ENCODE data around the gene ABCB6.
"Not testable (repeated sequence)": the region's sequence is repeated elsewhere in the genome, so short reads cannot be mapped to it uniquely, and the experiment has no call there.

ABCB6 gene
- long read RNA-seq, donor 1, partial matches to known transcripts: 0 of 4 reads
- long read RNA-seq, donor 1, other reads (novel, unspliced or antisense): 0 of 4 reads
- long read RNA-seq, donor 2, partial matches to known transcripts: 0 of 4 reads
- long read RNA-seq, donor 2, other reads (novel, unspliced or antisense): 0 of 4 reads
- long read RNA-seq, donor 3, partial matches to known transcripts: 0 of 2 reads
- long read RNA-seq, donor 3, other reads (novel, unspliced or antisense): 0 of 2 reads
- long read RNA-seq, donor 4, partial matches to known transcripts: 0 of 6 reads
- long read RNA-seq, donor 4, other reads (novel, unspliced or antisense): 0 of 6 reads
- long read RNA-seq, donor 5, partial matches to known transcripts: 0 of 5 reads
- long read RNA-seq, donor 5, other reads (novel, unspliced or antisense): 0 of 5 reads
- long read RNA-seq, donor 6, partial matches to known transcripts: 0 of 3 reads
- long read RNA-seq, donor 6, other reads (novel, unspliced or antisense): 0 of 3 reads
- long read RNA-seq, donor 7, partial matches to known transcripts: 0 of 6 reads
- long read RNA-seq, donor 7, other reads (novel, unspliced or antisense): 0 of 6 reads
- long read RNA-seq, donor 8, transcript ABCB6-201 (19 exons, 3,045 nt): major isoform, 7 of 8 reads
- long read RNA-seq, donor 8, partial matches to known transcripts: 0 of 8 reads
- long read RNA-seq, donor 8, other reads (novel, unspliced or antisense): 0 of 8 reads

DNA sequence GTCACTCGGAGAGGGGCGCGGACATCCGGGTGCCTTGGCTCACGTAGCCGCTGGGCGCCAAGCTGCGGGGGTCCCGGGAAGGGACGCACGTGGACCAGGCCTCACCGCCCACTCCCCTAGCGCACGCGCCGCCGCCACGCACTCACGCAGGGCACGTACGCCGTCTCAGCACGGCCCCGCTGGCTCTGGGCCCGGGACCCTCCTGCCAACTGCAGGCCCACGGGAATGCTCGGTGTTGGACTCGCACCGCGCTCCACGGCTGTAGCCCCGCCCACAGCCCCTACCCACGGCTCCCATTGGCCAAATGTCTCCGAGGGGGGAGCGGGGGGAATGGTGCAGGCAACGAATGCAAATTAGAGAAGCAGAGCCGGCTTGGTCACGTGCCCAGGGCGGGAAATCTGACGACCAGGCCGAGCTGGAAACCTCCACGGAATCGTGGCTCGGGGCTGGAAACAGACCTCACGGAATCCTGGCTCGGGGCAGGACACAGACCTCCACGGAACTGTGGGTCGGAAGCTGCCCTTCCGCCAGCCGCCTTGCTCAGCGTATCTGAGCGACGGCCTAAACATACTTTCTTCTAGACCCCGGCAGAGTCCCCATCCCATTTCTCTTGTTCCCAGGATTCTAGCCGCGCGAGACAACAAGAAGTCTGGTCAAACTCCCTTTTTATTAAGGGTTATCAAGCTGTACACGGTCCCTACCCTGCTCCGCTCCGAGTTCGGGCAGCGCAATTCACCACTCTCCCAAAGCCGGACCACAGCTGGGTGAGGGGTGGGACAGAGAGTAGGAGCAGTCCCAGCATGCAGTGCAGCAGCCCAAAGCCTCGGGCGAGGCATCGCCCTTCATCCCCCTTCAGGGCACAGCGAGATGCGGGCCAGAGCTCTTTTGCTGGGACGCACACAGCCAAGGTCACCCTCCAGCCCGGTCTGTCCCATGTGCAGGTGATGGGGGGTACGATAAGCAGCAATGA, at the start of gene ABCB6:
Gene ABCB6, minus strand, starts transcription at position 227 of the 970 bp plus-strand sequence. CDS start 285 bp downstream, outside the sequence.
- DNase-seq: peak; percentile 97

DNA sequence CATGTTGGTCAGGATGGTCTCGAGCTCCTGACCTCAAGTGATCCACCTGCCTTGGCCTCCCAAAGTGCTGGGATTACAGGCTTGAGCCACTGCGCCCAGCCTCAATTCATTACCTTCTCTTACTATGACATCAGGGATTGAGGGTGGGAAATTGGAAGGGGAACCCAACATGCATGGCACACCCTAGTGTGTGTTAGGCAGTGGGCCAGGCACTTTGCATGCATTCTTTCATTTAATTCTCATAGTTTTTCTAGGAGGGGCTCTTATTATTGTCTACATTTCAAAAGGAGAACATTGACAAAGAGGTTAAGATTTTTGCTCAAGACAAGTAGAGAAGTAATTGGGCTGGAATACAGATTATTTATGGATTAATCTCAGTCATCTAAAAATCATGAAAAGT, 49.5 kb upstream of the ABCB6 start:
- no peak for DNase-seq

DNA sequence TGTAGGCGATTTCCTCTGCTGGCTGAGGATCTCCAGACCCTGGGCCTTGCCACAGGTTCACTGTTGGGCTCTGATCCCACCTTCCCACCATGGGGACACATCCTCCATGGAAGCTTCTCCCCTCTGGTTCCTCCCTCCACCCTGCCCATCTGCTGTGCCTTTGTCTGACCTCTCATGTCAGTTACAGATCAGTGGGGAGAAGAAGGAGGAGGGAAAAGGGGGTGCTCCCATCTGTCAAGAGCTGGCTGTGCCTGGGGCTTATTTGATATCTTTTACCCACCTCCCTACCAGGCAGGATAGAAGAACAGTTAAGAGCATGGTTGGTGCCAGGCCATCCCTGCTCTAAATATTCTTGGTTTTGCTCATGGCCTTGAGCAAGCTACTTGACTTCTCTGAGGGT, 48.1 kb upstream of the ABCB6 start:
- DNase-seq: no peak

DNA sequence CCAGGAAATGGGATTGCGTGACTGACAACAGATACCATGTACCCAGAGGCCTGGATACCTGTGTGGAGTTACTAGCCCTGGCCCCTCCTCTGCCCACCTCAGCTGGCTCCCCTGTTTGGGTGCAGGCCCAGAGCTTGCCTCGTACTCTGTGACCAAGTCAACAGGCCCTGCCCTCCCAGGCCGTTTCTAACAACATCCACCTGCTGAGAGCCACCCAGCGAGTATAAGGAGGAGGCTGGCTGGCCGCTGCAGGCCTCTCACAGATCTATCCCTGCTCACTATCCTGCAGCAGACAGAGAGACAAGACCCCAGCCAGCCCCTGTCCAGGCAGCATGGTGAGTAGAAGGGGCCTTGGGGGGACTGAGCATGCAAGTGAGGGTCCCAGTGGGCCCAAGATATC, 47.5 kb upstream of the ABCB6 start:
- DNase-seq: no peak

DNA sequence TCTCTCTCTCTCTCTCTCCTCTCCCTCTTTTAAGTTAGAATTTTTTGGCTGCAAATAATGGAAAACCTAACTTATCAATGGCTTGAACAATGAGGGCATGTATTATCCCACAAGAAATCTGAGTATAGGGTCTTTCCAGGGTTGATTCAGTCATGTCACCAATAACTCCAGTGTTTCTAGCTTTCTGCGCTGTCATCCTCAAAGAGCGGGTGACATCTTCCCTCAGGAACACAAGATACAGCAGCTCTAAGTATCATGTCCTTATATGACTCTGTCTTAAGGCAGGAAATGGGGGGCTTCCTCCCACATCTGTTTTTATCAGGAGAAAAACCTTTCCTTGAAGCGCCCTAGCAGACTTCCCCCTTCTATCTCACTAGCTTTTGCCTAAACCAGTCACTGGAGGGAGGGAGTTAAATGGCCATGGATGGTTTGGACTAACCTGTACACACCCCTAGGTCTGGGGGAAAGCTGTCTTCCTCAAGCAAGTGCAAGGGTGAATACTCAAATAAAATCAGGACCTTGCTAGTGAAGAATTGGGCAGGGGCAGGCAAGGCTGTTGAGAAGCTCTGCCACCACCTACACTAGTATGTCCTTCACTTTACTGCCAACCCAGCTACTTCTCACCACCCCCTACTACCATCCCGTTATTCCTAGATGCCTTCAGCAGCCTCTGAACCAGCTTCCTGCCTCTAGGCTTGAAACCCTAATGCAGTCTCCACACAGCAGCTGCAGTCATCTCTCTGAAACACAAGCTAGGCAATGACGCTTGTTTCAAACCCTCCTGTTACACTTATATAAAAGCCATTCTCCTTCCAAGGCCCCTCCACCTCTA, 42.5 kb upstream of the ABCB6 start:
- DNase-seq: no peak

DNA sequence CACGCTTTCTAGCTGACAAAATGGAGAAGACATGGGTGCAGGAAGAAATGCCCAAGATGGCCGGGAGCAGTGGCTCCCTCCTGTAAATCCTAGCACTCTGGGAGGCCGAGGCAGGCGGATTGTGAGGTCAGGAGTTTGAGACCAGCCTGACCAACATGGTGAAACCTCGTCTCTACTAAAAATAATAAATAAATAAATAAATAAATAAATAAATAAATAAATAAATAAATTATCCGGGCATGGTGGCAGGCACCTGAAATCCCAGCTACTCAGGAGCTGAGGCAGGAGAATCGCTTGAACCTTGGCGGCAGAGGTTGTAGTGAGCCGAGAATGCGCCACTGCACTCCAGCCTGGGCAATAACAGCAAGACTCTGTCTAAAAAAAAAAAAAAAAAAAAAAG, 40.2 kb upstream of the ABCB6 start:
- not testable (repeated sequence) for DNase-seq

DNA sequence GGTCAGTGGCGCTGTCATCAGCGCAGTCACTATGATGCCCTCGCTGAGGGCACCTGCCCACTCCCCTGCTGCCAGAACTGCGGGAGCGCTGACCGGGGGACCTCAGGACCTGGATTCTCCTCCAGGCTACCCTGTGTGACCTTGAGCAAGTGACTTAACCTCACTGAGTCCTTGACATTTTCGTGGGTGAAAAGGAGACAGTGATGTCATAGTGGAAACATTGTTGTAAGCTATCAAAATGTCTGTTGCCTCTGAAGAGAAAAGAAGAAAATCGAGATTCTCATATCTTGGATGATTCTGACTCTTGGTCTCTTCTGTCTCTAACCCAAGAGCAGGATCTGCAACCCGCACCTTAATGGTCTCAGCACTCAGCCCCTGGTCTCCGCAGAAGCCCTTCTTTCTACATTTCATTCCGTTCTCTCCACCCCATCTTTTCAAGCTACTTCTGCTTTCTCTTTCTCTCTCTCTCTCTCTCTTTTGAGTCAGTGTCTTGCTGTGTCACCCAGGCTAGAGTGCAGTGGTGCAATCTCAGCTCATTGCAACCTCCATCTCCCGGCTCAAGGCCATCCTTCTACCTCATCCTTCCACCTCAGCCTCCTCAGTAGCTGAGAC, 35.9 kb upstream of the ABCB6 start:
- no peak for DNase-seq

DNA sequence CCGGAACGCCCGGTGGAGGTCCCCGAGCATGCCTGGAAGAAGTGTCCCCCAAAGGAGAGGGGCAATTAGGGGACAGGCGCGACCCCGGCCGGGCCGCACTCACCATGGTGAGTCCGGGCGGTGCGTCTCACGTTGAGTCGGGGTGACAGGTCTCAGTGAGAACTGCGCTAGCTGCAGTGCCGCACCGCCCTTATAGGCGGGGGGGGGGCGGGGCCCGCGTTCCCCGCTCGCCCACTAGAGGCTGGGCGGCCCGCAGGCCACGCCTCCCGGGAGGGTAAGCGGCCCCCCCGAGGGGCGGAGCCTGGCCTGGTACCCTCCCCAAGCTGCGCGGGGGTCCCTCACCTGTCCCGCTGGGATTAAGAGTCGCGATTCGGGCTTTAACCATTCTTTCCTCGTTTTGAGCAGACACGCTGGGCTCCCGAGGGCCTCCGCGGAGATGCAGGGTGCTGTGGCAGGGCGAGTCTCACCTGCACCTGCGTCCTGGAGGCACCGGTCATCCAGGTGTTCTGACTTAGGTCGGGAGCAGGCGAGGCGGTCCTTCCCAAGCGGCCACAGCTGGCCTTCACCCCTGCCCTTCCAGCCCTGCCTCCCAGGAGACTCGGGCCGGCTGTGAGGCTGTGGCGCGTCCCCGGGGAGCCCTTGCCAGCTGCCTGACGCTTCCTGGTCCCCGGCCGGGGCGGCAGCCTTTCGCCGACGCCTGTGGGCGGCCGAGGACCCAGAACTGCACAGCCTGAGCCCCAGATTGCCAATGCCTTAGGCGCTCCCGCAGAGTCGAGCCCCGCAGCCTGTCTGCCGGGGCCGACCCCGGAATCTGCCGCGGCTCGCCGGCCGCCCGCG, 35.2 kb upstream of the ABCB6 start, which contains the start of gene TUBA4A:
Gene TUBA4A, minus strand, starts transcription at position 166 of the 837 bp plus-strand sequence. Its CDS starts 60 bp downstream, at position 106.
- peak; percentile 84 for DNase-seq

DNA sequence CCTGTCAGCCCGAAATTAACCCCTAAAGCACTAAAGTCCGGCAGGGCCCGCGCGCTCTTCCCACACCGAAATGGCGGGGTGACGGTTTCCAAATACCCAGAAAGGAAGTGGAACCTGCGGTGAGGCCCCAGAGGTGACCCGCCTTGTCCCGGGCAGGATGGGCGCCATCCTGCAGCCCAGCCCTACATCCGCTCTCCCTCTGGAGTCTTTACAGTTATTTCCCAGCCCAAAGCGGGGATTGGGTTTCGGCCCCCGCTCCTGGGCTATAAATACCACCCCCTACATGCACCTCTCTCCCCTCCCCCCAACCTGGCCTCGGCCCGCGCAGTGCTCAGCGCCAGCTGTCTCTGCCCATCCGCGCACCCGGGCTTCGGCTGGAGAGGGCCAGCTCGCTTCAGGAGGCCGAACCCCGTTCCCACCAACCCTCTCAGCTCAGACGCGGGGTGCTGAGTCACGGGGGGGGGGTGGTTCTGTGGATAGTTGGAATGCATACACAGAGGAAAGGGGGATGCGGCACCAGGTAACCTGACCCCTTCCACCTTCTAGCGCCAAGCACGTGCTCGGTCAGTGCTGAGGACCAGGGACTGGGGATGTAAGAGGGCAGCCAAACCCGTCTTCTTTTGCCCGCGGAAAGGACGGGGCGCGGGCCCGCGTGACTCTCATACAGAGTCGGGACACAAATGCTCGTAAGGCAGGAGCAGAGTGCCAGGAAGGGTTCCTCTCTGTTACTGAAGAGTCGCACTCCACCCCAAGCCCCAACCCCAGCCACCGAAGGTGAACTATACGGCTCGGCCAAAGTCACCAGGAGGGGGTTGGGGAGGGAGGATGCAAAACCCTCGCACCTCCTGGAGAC, 34.4 kb upstream of the ABCB6 start, which contains the start of gene TUBA4B:
Gene TUBA4B, plus strand, starts transcription at position 344 of the 853 bp plus-strand sequence. Its CDS starts 165 bp downstream, at position 509.
- DNase-seq: peak; percentile 56

DNA sequence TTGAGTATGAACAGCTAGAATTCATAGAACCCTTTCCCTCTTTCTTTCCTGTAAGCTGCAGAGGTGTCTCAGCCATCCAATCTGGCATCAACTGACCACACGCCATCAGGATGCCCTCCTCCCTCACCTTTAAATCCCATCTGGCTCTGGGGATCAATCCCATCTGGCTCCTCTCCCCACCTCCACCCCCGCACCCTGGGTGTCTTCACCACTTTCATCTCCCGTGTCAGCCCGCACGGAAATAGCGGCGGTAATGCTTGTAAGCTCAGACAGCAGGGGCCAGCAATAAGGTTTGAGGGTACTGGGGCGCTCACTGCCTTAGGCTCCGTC, 33.8 kb upstream of the ABCB6 start:
- DNase-seq: no peak

DNA sequence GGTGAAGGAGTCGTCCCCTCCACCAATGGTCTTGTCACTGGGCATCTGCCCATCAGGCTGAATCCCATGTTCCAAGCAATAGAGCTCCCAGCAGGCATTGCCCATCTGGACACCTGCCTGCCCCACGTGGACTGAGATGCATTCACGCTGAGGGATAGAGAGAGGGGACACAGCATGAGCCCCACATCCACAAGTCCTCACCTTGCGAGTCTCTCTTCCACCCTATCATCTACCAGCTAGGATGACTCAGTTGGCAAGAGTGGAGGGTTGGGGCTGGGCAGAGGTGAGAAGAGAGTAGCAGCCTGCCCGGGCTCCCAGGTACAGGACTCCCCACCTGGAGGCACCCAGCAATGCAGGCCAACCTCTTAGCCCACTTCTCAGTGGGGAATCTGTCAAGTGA, 33.3 kb upstream of the ABCB6 start:
- no peak for DNase-seq

DNA sequence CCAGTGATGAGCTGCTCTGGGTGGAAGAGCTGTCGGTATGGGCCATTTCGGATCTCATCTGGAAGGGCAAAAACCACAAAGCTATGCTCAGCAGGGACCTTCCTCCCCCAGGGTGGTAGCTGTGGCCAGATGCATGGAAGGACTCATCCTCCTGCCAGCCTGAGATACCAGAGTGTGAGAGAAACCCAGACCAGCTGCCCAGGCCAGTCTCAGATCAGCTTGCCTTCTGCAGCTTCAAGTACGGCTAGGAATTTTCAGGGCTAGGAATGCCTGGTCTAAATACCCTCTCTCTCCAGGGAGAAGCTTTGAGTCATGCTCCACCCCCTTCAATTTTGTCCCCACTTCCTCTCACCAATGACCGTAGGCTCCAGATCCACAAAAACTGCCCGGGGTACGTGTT, 32.9 kb upstream of the ABCB6 start:
- DNase-seq: no peak

DNA sequence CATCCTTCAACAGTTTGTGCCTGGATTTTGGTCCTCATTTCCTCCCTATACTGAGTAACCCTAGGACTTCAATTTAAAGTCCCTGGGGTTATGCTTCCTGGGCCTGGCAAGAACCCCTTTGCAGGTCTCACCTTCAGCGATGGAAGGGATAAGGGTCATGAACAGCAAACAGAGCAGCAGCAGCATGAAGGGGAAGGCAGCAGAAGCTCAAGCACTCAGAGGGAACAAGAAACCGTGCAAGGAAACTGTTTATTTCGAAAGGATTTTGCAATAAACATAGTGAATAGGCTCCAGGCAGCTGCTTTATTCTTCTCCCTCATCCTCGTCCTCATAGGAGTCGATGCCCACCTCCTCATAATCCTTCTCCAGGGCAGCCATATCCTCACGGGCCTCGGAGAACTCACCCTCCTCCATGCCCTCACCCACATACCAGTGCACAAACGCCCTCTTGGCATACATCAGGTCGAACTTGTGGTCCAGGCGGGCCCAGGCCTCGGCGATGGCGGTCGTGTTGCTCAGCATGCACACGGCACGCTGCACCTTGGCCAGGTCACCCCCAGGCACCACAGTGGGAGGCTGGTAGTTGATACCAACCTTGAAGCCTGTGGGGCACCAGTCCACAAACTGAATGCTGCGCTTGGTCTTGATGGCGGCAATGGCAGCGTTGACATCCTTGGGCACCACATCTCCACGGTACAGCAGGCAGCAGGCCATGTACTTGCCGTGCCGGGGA, 31.5 kb upstream of the ABCB6 start:
- no peak for DNase-seq

DNA sequence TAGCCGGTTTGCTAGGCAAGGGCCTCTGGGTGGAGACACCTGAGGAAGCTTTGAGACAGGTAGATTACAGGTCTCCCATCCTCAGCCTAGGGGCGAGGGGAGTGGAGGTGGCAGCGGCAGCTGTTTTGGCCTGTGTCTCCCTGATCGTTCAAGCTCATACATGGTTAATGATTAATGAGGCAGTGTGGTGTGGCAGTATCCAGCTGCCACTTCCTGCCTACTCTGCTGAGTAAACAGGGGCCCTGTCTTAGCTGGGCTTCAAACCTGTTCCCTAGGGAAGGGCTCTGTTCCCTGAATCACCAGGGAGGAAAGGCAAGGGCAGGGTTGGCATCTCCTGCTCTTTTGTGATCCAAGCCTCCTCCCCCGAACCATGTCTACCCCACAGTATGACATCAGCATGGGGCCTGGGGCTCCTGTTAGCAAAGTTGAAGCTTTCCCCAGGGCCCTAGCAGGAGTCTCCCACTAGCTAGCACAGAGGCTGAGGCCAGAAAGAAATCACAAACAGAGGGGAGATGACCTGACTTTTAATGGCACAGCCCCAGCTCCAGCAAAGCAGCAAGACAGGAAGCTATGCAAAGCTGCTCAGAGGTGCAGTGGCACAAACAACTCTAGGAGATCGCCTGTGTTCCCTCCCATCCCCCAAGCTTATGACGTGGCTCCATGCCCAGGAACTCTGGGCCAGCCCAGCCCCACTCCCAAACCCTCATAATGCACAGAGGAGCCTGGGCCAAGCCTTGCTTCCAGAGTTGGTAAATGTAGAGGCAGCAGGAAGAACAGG, 30.6 kb upstream of the ABCB6 start:
- DNase-seq: peak; percentile 61

DNA sequence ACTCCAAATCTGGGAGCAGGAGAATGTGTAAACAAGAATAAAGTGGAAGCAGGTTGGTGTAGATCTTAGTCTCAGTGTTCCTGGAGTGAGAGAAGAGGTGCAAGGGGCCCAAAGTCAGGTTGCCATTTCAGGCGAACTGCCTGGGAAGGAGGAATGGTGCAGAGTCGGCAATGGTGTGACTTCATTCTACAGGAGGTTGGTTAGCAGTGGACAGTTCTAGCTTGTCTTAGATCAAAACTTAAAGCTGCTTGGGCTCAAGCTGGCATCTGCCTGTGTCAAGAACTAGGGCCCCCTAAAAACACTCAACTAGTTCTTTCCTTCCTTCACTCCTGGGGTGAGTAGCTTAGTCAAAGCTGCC, 30.1 kb upstream of the ABCB6 start:
- DNase-seq: no peak

DNA sequence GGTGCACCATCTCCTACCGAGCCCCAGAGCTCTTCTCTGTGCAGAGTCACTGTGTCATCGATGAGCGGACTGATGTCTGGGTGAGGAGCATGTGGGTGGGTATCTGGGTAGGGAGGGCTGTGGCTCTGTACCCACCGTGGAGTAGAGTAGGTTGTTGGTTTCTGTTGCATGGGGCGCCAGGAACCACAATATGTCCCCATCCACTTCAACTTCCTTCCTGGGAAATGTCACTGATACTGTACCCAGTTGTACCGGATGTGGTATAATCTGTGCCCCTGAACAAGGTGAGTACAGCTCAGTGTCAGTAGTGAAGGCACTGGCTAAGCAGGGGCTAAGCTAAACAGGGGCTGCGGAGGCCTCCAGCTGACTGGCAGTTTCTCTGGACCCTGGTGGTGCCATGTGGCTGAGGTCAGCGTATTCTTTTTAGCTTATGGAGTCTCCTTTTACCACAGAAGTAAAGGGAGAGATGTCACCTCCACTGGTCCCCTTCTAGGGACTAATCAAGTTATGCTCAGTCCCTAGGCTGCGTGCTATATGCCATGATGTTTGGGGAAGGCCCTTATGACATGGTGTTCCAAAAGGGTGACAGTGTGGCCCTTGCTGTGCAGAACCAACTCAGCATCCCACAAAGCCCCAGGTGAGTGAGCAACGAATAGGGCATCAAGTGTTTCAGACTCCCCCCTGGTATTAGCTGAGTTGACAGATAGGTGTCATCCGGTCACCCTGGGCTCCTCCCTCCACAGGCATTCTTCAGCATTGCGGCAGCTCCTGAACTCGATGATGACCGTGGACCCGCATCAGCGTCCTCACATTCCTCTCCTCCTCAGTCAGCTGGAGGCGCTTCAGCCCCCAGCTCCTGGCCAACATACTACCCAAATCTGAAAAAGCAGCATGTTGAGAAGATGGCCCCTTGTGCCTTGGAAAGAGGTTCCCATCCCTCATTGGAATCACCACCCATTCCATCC, 29.2 kb upstream of the ABCB6 start:
- DNase-seq: no peak
